HuH-7 (cell line): ENCODE measurements around the gene C1orf105.
"Not testable (repeated sequence)": the region's sequence is repeated elsewhere in the genome, so short reads cannot be mapped to it uniquely, and the experiment has no call there.

Experiments used
- DNase-seq: peaks from one replicate; pipeline ENCODE4 v3.0.0; 2011; ENCODE audit warnings: low spot score

The C1orf105 gene, protein sequence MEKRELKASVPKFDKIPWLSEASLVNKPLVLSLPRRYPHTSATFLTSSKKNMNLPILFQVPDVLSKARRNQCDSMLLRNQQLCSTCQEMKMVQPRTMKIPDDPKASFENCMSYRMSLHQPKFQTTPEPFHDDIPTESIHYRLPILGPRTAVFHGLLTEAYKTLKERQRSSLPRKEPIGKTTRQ

GRCh38 chr1:172420385-172420784 lies at the start of gene C1orf105:
C1orf105 (plus strand) TSS chr1:172420685; CDS start chr1:172420886, 201 bp downstream.
- no peak for DNase-seq

DNA sequence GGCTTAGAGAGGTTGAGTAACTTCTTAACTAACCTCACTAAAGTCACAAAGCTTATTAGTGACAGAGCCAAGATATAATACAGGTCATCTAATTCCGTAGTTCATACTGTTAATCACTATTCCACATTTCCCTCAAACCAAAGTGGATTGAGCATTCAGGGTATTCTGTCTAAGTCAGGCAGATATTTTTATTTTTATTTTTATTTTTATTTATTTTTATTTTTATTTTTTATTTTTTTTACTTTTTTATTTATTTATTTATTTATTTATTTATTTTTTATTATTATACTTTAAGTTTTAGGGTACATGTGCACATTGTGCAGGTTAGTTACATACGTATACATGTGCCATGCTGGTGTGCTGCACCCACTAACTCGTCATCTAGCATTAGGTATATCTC lies 48.8 kb upstream of the C1orf105 start:
- DNase-seq: not testable (repeated sequence)

DNA sequence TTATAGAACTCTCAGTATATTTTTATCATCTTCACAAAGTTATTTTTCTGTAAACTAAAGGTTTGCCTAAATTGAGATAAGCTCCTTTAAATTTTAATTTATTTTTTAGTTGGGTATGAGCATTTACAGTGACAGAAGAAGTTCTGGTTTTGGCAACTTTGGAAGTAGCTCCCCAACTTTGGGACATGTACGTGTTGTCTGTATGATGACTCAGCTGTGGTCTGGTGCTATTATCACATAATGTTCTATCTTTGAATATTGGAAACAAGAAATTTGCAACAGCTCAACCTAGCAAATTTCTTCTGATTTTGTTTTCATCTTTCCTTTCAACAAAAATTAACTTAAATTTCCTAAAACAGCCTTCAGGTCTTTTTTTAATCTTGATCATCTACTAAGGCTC lies 46.6 kb upstream of the C1orf105 start:
- no peak for DNase-seq

DNA sequence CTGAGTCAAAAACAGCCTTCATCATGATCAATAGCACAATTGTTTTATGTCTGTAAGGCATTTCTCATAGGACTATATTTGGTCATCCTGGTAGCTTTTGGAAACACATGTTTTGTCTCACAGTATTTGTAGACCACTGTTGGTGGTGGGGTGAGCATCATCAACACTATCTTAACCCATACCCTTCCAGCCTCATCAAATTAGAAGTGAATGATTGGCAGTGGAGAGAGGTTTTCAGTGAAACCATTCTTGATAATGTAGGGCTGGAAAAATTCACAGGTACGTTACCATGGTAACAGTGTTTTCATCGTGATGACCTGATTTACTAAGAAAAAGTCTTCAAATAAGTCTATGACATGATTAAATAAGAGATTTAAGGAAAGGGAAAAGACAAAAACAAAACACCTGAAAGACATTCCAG lies 45.3 kb upstream of the C1orf105 start:
- no peak for DNase-seq

- no peak for DNase-seq
Observed at GRCh38 chr1:172376431-172376830, 44.1 kb upstream of the C1orf105 start.

DNA sequence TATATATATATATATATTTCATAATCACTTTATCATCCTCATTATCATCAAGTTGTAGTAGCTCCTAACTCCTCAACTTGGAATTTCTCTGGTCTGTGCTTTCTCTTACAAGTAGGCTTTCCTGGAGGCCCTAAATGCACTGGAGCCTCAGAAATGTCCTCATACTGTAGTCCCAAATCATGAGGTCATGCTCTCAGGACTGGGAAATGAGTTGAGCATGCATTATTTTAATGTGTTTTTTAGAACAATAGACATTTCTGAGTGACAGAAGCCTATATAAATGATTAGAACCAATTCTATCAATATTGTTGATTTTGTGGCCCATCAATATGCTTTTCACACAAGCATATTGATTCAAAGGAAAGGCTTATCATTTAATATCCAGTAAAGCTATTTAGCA lies 42.9 kb upstream of the C1orf105 start:
- DNase-seq: no peak

GRCh38 chr1:172378109-172378760 lies 42.2 kb upstream of the C1orf105 start:
- DNase-seq: no peak

DNA sequence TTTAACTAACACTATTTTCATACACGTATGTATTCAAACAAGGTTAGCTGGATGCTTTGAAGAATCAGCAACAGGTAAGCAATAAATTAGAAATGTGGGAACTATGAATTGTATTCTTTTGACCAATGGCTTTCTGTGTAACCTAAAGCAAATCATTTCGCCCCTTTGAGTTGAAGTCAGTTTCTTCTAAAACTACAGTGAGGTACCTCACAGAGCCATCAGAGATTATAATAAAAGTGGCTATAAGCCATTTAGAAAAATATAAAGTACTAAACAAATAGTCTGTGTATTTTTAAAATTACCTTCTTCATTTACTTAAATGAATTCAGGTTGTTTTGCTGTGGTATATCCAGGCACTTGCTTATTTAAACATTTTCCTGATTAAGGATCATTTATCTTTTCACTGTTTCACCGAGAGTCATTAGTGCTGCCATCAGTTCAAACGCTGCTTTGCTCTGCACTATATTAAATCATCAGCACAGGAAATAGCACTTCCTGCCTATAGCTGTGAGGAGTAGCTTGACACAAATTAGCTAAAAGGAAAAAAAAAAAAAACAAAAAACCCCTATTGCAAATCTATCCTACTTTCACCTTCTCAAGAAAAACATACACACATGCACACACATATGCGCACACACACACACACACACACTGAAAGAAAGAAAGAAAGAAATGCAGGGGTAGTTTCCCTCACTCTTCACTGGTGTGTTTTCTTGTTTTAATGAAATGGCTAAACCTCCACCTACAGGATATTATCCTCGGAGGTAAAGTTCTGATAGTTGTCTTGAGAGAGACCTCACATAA lies 39.8 kb upstream of the C1orf105 start:
- DNase-seq: no peak

GRCh38 chr1:172381946-172382345 lies 38.5 kb upstream of the C1orf105 start:
- DNase-seq: no peak

- no peak for DNase-seq
Observed at GRCh38 chr1:172382406-172382805, 38.1 kb upstream of the C1orf105 start.

DNA sequence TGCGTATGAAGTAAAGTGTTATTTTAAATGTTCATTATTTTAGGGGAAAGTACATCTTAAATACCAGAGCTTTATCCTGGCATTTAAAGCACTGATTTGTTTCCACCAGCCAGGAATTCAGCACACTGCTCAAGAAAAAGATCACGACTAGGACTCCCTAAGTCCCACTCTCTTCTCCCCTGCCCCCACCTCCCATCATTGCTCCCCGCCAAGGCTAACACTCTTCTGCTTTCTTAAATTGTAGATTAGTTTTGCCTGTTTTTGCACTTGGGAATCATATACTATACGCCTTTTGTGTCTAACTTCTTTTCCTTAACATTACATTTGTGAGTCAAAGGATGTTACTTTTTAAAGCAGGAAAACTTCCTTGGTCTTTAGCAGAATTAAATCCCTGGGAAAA lies 37.5 kb upstream of the C1orf105 start:
- DNase-seq: no peak

DNA sequence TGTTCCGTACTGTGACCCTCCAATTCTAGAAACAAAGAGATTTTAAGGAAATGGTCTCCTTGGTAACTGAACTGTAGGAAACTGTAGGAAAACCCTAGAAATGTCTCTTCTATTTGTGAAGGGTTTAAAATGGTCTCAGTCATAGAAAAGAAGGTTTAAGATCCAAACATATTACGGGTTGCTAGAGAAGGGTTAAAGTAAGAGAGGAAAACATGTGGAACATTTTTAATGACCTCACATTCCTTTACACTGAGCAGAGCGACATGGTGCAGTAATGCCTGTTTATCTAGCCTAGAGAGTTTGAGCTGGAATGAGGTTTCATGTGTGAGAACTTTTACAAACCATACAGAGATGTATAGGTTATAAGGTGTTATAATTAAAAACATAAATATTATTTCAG lies 36.9 kb upstream of the C1orf105 start:
- no peak for DNase-seq

DNA sequence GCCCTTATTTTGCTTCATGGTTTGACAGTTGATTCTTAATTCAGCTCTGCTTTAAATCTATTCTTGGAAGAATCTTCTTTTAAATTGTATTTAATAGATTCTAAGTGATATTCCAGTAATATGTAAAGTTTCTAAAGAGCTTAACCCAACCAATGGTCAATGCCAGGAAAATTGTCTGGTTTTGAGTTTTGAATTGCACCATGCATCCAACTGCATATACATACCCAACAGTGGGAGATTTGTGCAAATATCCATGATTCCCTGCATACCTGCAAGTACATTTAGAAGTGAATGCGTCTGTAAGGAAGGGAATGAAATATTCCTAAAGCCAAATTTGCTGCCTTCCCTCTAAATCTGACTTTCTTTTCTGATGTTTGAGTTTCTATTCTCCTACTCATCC lies 35.8 kb upstream of the C1orf105 start:
- DNase-seq: no peak

GRCh38 chr1:172386046-172386445 lies 34.4 kb upstream of the C1orf105 start:
- no peak for DNase-seq

DNA sequence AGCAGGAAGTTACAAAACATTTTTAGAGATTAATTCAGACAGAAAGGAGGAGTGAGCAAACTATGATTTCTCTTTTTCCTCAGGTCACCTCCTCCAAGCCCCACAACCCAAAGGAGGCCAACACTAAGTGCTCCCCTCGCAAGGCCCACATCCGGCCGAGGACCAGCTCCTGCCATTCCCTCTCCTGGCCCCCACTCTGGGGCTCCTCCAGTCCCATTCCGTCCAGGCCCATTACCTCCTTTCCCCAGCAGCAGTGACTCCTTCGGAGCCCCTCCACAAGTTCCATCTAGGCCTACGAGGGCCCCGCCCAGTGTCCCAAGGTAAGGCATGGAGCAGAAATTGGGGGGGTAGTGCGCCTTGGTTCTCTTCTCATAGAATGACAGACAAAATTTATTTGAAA lies 32.0 kb upstream of the C1orf105 start:
- DNase-seq: no peak

GRCh38 chr1:172390301-172390682 lies 30.2 kb upstream of the C1orf105 start:
- peak; percentile 31 for DNase-seq

DNA sequence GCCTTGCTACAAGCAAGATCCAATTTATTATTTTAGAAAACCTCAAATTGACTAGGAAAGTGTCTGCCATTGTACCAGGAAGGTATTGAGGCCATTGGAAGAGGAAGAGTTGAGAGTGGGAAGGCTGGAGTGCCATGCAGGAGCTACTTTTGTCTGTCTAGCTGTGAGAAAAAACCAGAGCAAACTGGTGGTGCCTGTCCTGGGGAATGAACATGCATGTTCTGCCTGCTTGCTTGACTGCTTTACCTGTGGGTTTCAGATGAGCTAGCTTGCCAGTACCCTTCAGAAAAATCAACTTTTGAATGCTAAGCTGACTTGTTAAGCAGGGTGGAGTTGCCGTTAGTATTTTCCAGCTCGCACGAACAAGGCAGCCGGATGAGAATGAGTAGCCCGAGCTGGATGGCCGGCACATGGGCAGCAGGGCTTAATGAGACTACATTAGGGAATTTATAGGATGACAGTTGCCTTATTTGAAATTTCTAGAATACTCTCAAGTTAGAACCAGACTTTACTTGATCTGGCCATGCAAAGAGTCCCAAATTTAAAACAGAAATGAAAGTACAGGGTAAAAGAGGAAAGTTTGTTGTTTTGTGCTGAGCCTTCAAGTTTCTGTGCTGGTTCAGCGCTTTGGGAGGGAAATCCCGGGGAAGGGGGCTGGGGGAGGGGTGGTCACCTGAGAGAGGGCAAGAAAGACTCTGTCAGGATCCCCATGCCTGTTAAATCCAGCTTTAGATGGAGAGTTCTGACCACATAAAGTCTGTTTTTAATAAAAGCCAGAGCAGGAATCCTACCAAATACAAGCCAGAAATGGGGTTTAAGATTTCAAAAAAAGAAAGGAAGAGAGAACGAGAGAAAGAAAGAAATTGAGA lies 29.6 kb upstream of the C1orf105 start:
- no peak for DNase-seq

DNA sequence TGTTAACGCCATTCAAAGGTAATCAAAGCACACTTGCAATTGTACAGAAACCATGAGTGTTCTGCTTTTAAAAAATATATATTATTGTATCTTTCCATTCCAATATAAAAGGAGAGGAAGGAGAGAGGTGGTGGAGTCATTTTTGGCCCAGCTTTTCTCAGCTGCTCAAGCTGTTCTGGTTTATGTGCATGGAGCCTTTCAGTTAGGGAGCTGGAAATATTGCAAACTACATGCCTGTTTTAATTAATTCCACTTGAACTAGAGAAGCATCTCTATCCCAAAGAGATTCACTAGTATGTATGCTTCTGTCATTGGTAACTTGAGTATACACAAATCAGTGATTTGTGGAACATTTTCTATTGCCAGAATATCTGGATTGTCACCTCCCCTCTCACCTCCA lies 28.5 kb upstream of the C1orf105 start:
- no peak for DNase-seq

- no peak for DNase-seq
Observed at GRCh38 chr1:172393354-172393753, 27.1 kb upstream of the C1orf105 start.

GRCh38 chr1:172394141-172394751 lies 26.2 kb upstream of the C1orf105 start:
- DNase-seq: no peak

- DNase-seq: no peak
Observed at GRCh38 chr1:172394811-172395210, 25.7 kb upstream of the C1orf105 start.

- no peak for DNase-seq
Observed at GRCh38 chr1:172395576-172395975, 24.9 kb upstream of the C1orf105 start.
